ENCODE measurements around the gene GABRD.
A peak's percentile ranks its signal among the peaks of the same experiment; 100 is the strongest.

GABRD gene

DNA sequence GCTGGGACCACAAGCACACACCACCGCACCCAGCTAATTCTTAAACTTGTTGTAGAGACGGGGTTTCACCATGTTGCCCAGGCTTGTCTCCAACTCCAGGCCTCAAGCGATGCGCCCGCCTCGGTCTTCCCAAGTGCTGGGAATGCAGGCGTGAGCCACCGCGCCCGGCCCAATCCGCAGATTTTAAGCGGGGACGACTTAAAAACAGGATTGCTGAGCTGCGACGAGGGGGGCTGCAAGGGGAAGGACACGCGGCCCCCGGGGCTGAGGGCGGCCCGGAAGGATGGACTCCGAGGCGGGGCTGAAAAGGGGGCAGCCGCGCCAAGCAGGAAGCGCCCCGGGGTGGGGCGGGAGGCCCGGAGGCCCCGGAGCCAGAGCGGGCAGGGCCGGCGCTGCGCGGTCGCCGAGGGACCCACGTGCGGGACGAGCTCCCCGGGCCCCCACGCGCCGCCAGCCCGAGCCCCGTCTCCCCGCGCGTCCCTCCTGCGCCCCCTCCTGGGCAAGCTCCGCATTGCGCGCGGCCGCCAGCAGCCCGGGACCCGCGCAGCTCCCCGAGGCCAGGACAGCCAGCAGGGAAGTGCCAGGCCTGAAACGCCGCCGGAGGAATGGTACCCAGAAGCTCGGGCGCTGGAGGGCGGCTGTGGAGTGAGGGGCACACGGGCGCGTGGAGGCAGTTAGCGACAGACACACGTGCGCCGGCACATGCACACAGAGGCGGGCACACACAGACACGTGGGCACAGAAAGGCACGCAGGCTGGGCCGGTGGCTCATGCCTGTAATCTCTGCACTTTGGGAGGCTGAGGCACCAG is 25.6 kb downstream of the GABRD start:
- TF ChIP-seq, protein P1, sequence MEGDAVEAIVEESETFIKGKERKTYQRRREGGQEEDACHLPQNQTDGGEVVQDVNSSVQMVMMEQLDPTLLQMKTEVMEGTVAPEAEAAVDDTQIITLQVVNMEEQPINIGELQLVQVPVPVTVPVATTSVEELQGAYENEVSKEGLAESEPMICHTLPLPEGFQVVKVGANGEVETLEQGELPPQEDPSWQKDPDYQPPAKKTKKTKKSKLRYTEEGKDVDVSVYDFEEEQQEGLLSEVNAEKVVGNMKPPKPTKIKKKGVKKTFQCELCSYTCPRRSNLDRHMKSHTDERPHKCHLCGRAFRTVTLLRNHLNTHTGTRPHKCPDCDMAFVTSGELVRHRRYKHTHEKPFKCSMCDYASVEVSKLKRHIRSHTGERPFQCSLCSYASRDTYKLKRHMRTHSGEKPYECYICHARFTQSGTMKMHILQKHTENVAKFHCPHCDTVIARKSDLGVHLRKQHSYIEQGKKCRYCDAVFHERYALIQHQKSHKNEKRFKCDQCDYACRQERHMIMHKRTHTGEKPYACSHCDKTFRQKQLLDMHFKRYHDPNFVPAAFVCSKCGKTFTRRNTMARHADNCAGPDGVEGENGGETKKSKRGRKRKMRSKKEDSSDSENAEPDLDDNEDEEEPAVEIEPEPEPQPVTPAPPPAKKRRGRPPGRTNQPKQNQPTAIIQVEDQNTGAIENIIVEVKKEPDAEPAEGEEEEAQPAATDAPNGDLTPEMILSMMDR (IDR thresholded peaks at IDR 0.05; ENCODE audit: low read depth, low read length, missing control alignments), result peak; percentile 66
- no peak for DNase-seq (ENCODE audit: extremely low read depth, low read depth)
- H3K4me3 ChIP-seq (replicated peaks; ENCODE audit: low read depth, low read length), result 0 out of 2 replicates have a peak overlapping the region, but pooled peaks have one; percentile 19

DNA sequence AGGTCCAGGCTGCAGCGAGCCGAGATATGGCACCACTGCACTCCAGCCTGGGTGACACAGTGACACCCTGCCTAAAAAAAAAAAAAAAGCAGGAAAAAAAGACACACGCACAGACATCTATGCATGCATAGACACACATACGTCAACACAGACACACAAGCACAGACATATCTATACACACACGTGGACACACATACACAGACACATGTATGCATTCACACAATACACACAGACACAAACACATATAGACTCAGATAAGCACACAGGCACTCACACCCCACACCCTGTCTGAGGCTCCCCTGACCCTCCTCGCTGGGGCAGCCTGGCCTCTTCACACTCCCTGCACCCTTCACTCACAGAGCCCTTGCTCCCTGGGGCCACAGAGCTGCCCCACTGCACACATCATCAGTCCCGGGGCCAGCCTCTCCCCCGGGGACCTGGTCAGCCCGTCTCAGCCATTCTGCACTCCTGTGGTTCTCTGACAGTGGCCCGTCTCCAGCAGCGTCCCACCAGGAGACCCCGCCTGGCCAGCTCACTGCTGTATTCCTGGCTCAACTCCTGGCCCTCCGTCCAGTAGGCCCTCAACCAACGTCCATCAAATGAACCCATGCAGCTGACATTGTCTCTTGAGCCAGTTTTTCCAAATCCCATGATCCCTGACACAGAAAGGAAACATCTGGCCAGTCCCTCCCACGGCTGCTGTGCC is 26.5 kb downstream of the GABRD start:
- TF ChIP-seq, protein P1 (IDR thresholded peaks at IDR 0.05; ENCODE audit: low read depth, low read length, missing control alignments), result no peak
- DNase-seq (ENCODE audit: extremely low read depth, low read depth), result no peak
- H3K4me3 ChIP-seq (replicated peaks; ENCODE audit: low read depth, low read length), result no peak overlapping the region

DNA sequence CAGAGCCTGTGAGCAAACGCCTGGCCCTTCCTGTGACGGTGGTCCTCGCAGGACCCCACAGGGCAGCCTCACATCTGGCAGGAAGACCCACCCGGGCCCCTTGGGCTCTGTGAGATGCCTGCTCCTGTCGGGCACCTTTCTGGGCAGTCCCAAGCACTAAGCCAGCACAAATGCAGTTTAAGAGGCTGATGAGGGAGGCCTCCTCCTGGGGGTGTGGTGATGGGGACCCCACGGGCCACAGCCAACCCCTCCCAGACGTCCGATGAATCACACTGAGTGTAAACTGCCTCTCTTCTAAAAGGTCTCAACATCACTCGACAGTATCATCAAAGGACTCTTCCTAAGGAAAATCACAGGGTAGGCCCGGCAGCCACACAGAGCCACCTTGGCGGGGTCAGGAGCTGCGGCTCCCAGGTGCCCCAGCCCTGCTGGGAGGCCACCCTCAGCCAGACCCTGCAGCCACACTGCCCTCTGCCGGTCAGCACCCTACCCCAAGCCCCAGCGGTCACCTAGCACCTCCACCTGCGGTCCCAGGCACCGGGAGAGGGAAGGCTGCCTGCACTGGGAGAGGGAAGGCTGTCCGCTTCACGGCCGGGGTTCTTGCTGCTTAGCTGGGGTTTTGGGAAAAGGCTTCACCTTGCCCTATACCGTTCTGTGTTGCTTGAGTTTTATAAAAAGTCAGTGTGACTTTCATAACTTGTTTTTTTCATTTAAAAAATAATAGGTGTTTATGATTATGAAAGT is 27.2 kb downstream of the GABRD start:
- TF ChIP-seq, protein P1 (IDR thresholded peaks at IDR 0.05; ENCODE audit: low read depth, low read length, missing control alignments), result peak; percentile 68
- DNase-seq (ENCODE audit: extremely low read depth, low read depth), result no peak
- H3K4me3 ChIP-seq (replicated peaks; ENCODE audit: low read depth, low read length), result no peak overlapping the region

DNA sequence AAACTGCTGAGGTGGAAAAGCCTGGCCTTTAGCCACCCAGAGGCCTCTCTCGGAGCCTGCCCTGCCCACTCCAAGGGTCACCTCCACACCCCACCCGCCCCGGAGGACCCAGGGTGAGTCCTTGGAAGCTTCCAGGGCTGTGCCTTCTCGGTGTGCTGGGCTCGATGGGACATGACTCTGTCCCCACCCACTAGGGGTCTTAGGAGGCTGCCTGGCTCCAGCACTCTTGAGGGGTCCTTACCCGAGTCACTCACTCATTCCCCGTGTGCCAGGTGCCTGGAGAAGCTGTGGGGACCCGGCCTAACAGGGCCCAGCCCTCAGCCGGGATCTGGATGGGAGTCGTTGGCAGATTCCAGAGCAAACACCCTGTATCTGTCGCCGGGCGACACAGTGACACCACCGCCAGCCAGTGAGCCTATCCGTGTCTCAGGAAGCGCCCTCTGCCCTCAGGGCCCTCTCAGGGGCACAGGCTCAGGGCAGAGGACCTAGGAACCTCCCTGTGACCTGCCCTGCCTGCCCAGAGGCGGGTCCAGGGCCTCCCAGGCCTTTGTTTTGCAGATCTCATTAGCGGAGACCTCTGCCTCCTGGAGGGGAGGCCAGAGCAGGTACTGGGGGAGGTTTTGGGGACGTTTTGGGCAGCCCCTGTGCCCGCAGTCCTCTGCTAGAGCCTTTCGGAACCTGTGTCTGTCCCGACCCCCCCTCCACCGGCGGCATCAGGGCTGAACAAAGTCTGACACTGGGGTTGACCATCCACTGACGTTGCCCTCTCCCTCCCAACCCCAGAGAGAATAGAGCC is 28.0 kb downstream of the GABRD start:
- TF ChIP-seq, protein P1 (IDR thresholded peaks at IDR 0.05; ENCODE audit: low read depth, low read length, missing control alignments), result no peak
- no peak for DNase-seq (ENCODE audit: extremely low read depth, low read depth)
- H3K4me3 ChIP-seq (replicated peaks; ENCODE audit: low read depth, low read length), result no peak overlapping the region

DNA sequence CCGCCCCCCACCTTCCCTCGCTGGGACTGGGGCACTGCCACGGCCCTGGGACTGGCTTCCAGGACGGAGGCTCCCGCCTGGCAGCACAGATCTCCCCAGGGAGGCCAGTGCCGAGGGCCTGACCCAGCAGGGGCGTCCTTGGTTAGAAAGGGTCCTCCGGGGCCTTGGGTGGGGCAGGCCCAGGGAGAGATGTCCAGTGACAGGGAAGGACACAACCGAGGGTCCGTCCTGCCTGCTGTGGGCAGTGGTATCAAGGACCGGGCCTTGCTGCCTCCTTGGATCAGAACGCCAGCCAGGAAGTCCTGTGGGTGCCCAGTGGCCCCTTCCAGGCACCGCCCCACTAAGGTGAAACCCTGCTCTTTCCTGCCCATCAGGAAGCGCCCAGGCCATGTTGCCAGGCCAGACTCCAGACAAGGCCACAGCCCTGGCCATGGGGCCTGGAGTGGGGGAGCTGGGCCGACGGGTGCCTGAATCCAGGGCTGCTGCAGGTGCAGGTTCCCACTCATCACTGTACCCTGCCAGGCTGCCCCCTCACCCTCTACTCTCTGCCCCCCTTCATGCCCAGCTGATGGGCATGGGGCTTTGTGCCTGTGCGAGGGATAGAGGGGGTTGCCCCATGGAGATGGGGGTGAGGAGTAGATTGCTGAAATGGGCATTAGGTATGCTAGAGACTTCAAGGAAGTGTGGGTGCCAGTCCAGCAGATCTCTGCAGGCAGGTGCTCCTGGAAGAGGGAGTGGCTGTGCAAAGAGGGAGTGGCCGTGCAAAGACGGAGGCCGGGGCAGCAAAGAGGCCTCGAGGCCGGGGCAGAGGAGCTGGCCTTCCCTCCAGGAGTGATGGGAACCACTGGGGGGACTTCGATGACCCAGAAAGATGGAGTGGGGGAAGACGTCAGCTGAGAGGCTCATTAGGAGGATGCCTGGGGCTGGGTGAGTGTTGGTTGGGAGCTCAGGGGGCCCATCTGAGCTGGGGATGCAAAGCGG is 28.9 kb downstream of the GABRD start:
- H3K4me3 ChIP-seq (replicated peaks; ENCODE audit: low read depth, low read length), result no peak overlapping the region
- TF ChIP-seq, protein P1 (IDR thresholded peaks at IDR 0.05; ENCODE audit: low read depth, low read length, missing control alignments), result no peak
- no peak for DNase-seq (ENCODE audit: extremely low read depth, low read depth)

Measured in HFF-Myc (cell line).